ENCODE data around the gene PECR. TPM values are rescaled to one million over a fixed set of nuclear protein-coding genes. Genes with fewer than 3 reads are reported as not detected.

Gene PECR
- total and polyA plus RNA-seq, 12 donors, result 5.3 to 22.2 (median 10.7) TPM

GRCh38 chr2:216066230-216066629 lies 15.4 kb downstream of the PECR start:
- Histone ChIP-seq H3K4me1 (replicated peaks in 1 of 2) (peaks cover 4 to 6% of the 10 kb centered on the region in 2 donors), H3K27ac (no peak overlapping the region), H3K9me3 (replicated peaks in 1 of 3) (no peaks in the 10 kb centered on the region), H3K4me3 (no peak overlapping the region), H3K27me3 (no peaks in the 10 kb centered on the region), H3K36me3 (replicated peaks in 1 of 2) (peaks cover 0 to 7% of the 10 kb centered on the region in 2 donors)
- intact Hi-C loops (cut with DNase I), result no loop called here
- WGBS, 4 donors, result 68 to 75% (median 72%) methylated on average over 5 of the region's 5 CpGs
- TF ChIP-seq CTCF (IDR thresholded peaks at IDR 0.05) (no peak), POLR2A (IDR thresholded peaks at IDR 0.05) (no peak)
- DNase-seq, result no peak

- no peaks in the 10 kb centered on the region for H3K9me3 ChIP-seq (replicated peaks in 1 of 3)
- no peak for DNase-seq
- H3K4me3 ChIP-seq, result no peak overlapping the region
- H3K4me1 ChIP-seq (replicated peaks in 1 of 2), result peaks cover 4 to 6% of the 10 kb centered on the region in 2 donors
- TF ChIP-seq CTCF (IDR thresholded peaks at IDR 0.05), result no peak
- TF ChIP-seq POLR2A (IDR thresholded peaks at IDR 0.05), result no peak
- intact Hi-C loops (cut with DNase I), result no loop called here
- 89 to 100% (median 93%) methylated on average over 1 of the region's 1 CpG for WGBS, 4 donors
- H3K27me3 ChIP-seq, result no peaks in the 10 kb centered on the region
- peaks cover 0 to 7% of the 10 kb centered on the region in 2 donors for H3K36me3 ChIP-seq (replicated peaks in 1 of 2)
- H3K27ac ChIP-seq, result no peak overlapping the region
Measured at GRCh38 chr2:216064665-216065064, 16.9 kb downstream of the PECR start.

GRCh38 chr2:216064014-216064630 lies 17.5 kb downstream of the PECR start:
- intact Hi-C loops (cut with DNase I), result no loop called here
- H3K4me1 ChIP-seq (replicated peaks in 1 of 2), result peaks cover 4 to 6% of the 10 kb centered on the region in 2 donors
- no peak overlapping the region for H3K27ac ChIP-seq
- TF ChIP-seq CTCF (IDR thresholded peaks at IDR 0.05), result no peak
- no peak for TF ChIP-seq POLR2A (IDR thresholded peaks at IDR 0.05)
- no peak for DNase-seq
- WGBS, 4 donors, result 78 to 100% (median 91%) methylated on average over 2 of the region's 2 CpGs
- H3K4me3 ChIP-seq, result no peak overlapping the region
- H3K9me3 ChIP-seq (replicated peaks in 1 of 3), result no peaks in the 10 kb centered on the region
- no peaks in the 10 kb centered on the region for H3K27me3 ChIP-seq
- H3K36me3 ChIP-seq (replicated peaks in 1 of 2), result peaks cover 0 to 7% of the 10 kb centered on the region in 2 donors

- intact Hi-C loops (cut with DNase I), result no loop called here
- DNase-seq, result no peak
- Histone ChIP-seq H3K27me3 (no peaks in the 10 kb centered on the region), H3K27ac (no peak overlapping the region), H3K9me3 (replicated peaks in 1 of 3) (no peaks in the 10 kb centered on the region), H3K36me3 (replicated peaks in 1 of 2) (peaks cover 0 to 1% of the 10 kb centered on the region in 2 donors), H3K4me3 (no peak overlapping the region), H3K4me1 (replicated peaks in 1 of 2) (no peaks in the 10 kb centered on the region)
- WGBS, 4 donors, result 95 to 98% (median 97%) methylated on average over 5 of the region's 5 CpGs
- TF ChIP-seq POLR2A (IDR thresholded peaks at IDR 0.05) (no peak), CTCF (IDR thresholded peaks at IDR 0.05) (no peak)
Measured at GRCh38 chr2:216059233-216059834, 22.3 kb downstream of the PECR start.
